Endothelial cell of umbilical vein (primary cell): Measurements from ENCODE around the gene SUPT4H1. TPM values are rescaled to one million over a fixed set of nuclear protein-coding genes. Genes with fewer than 3 reads are reported as not detected.

Source experiments
- BruUV-seq: library from RNA; stranded (reverse); fragments of 400-500 nt; replicated peaks from 2 replicates; lab custom pipeline; 2021; lab: Mats Ljungman, UMichigan
- CTCF ChIA-PET: fragments of 300-600, 350-600 bp; sonication (Branson Sonifier 250); formaldehyde crosslinking; loops from one replicate; lab custom pipeline; 2021; ENCODE audit warnings: antibody characterized with exemption, inconsistent platforms; lab: Charles Lee
- POLR2A ChIA-PET: fragments of 300-600, 350-600 bp; sonication (Branson Sonifier 250); formaldehyde crosslinking; loops from one replicate; lab custom pipeline; 2021; ENCODE audit warnings: antibody characterized with exemption, inconsistent platforms; lab: Charles Lee
- DNase-seq: peaks from one replicate; pipeline ENCODE4 v3.0.0-alpha.2; 2011; ENCODE audit warnings: low read depth, low spot score
- FAIRE-seq: peaks from 2 replicates; lab custom pipeline; 2011; peaks lifted over from hg19 to GRCh38; lab: Jason Lieb, UNC
- H2AFZ ChIP-seq: 2 replicates; pipeline ENCODE4 v1.6.0; 2012; ENCODE audit warnings: low read depth, low read length, control low read depth, inconsistent platforms
- H3K27ac ChIP-seq: 2 replicates; pipeline ENCODE4 v1.5.1; 2011; ENCODE audit warnings: low read depth, mild to moderate bottlenecking, control low read depth, low read length, moderate library complexity; ENCODE audit not compliant: insufficient read depth
- H3K27me3 ChIP-seq, 2 experiments: 2 replicates each; pipeline versions ENCODE4 v1.6.0 to v1.6.1; 2011; ENCODE audit warnings: low read length in 2 of 2, mixed read lengths in 1 of 2; ENCODE audit not compliant: control insufficient read depth in 2 of 2, insufficient read depth in 2 of 2
- H3K36me3 ChIP-seq, 2 experiments: 2 replicates in 1 of 2; 3 replicates in 1 of 2; pipeline ENCODE4 v1.5.1; 2011; ENCODE audit warnings: low read length in 2 of 2, mild to moderate bottlenecking in 1 of 2, moderate library complexity in 1 of 2; ENCODE audit not compliant: control insufficient read depth in 2 of 2, insufficient read depth in 2 of 2; ENCODE audit errors: extremely low read depth in 1 of 2
- H3K4me1 ChIP-seq: 3 replicates; pipeline ENCODE4 v1.5.1; 2011; ENCODE audit warnings: mild to moderate bottlenecking, low read length; ENCODE audit not compliant: control insufficient read depth, insufficient read depth; ENCODE audit errors: extremely low read depth
- H3K4me2 ChIP-seq: 2 replicates; pipeline ENCODE4 v1.6.1; 2011; ENCODE audit warnings: low read length, control low read depth, mixed read lengths; ENCODE audit not compliant: insufficient read depth
- H3K4me3 ChIP-seq, 3 experiments: fragments of 200-600 bp in 1 of 3; sonication (generic), shearing (Covaris generic) in 1 of 3; replicated peaks in 1 of 3; 2 replicates each; pipeline ENCODE4 v1.5.1; 2011 to 2016; ENCODE audit warnings: control low read depth in 3 of 3, low read length in 3 of 3, mild to moderate bottlenecking in 2 of 3, inconsistent platforms in 1 of 3, low read depth in 1 of 3, moderate library complexity in 1 of 3; ENCODE audit not compliant: insufficient read depth in 1 of 3
- H3K79me2 ChIP-seq: 2 replicates; pipeline ENCODE4 v1.6.0; 2012; ENCODE audit warnings: low read length, inconsistent platforms; ENCODE audit not compliant: control insufficient read depth, insufficient read depth
- H3K9ac ChIP-seq: replicated peaks from 2 replicates; pipeline ENCODE3; 2011; ENCODE audit warnings: low read length, control low read depth; ENCODE audit not compliant: insufficient read depth; ENCODE audit errors: extremely low read depth
- H3K9me1 ChIP-seq: replicated peaks from 3 replicates; pipeline ENCODE4 v1.6.0; 2011; ENCODE audit warnings: mild to moderate bottlenecking, low read length; ENCODE audit not compliant: control insufficient read depth, insufficient read depth; ENCODE audit errors: extremely low read depth
- H3K9me3 ChIP-seq: replicated peaks from 2 replicates; pipeline ENCODE4 v1.5.1; 2012; ENCODE audit warnings: low read length, inconsistent platforms; ENCODE audit not compliant: control insufficient read depth, insufficient read depth
- H4K20me1 ChIP-seq: replicated peaks from 2 replicates; pipeline ENCODE3; 2011; ENCODE audit warnings: mild to moderate bottlenecking, low read length; ENCODE audit not compliant: control insufficient read depth, insufficient read depth; ENCODE audit errors: extremely low read depth
- EZH2 ChIP-seq: IDR thresholded peaks from 2 replicates; pipeline ENCODE4 v1.6.1; 2012; ENCODE audit warnings: borderline replicate concordance, low read depth, mild to moderate bottlenecking, moderate library complexity, low read length, inconsistent platforms; ENCODE audit not compliant: severe bottlenecking
- FOS ChIP-seq: IDR thresholded peaks from 2 replicates; pipeline ENCODE4 v1.6.1; 2011; ENCODE audit warnings: mild to moderate bottlenecking, low read length, moderate library complexity, borderline replicate concordance; ENCODE audit not compliant: insufficient read depth
- GATA2 ChIP-seq: IDR thresholded peaks from 2 replicates; pipeline ENCODE4 v1.7.0; 2011; ENCODE audit warnings: low read depth, mild to moderate bottlenecking, moderate library complexity, mixed read lengths, low read length; ENCODE audit not compliant: insufficient read length, insufficient read depth
- JUN ChIP-seq: IDR thresholded peaks from 2 replicates; pipeline ENCODE4 v1.6.1; 2011; ENCODE audit warnings: borderline replicate concordance, low read depth; ENCODE audit not compliant: insufficient read length, insufficient read depth
- MYC ChIP-seq: IDR thresholded peaks from one replicate; pipeline ENCODE4 v1.6.1; 2011; ENCODE audit warnings: mild to moderate bottlenecking, low read depth, low read length
- POLR2A ChIP-seq: IDR thresholded peaks from 2 replicates; pipeline ENCODE4 v1.6.1; 2012; ENCODE audit warnings: low read depth, mild to moderate bottlenecking, control low read depth, low read length
- POLR2AphosphoS5 ChIP-seq: IDR thresholded peaks from 2 replicates; pipeline ENCODE4 v1.6.1; 2012; ENCODE audit warnings: low read depth, mild to moderate bottlenecking, control low read depth, low read length, moderate library complexity; ENCODE audit not compliant: insufficient read depth
- dilution Hi-C: fragments of 300-500 bp; cut with MboI; formaldehyde crosslinking; loops from one replicate; pipeline ENCODE4 v1.15.0; 2019; ENCODE audit warnings: low sequenced_read_pairs; ENCODE audit not compliant: extremely low pct_ligation_motif_present
- intact Hi-C: fragments of 100-400 bp; cut with micrococcal nuclease; formaldehyde crosslinking; loops from one replicate; pipeline ENCODE4 v1.10.0; 2022
- polyA plus RNA-seq, 4 experiments: library from polyadenylated mRNA; depleted of rRNA in 3 of 4; stranded (reverse) in 3 of 4; unstranded in 1 of 4; fragments of >200 nt; gene quantifications; 2 replicates each; pipeline versions ENCODE4 v1.2.1 to v1.2.3, GENCODE V29; 2011 to 2012; ENCODE audit warnings: missing spikeins in 1 of 4
- total RNA-seq: library from RNA; stranded (reverse); gene quantifications from 2 replicates; pipeline ENCODE4 v1.2.3, GENCODE V29; 2021
- TF ChIP-seq, protein P1 (sequence below): IDR thresholded peaks from 2 replicates; pipeline ENCODE4 v1.6.1; 2011; ENCODE audit not compliant: insufficient read depth, insufficient read length
- TF ChIP-seq, protein P2 (sequence below), 2 donors: IDR thresholded peaks; 1 replicate in 1 of 2; 2 replicates in 1 of 2; pipeline ENCODE4 v1.5.1; 2011; ENCODE audit warnings: low read length in 2 of 2, mild to moderate bottlenecking in 2 of 2, moderate library complexity in 2 of 2, control low read depth in 1 of 2, inconsistent platforms in 1 of 2, low read depth in 1 of 2; ENCODE audit not compliant: insufficient read depth in 1 of 2; ENCODE audit errors: extremely low read depth in 1 of 2

The SUPT4H1 gene
- total and polyA plus RNA-seq, 2 donors (not counting 3 experiments of a cell fraction or from before 2014, with no cell fraction given): 77.5 to 154 TPM

DNA sequence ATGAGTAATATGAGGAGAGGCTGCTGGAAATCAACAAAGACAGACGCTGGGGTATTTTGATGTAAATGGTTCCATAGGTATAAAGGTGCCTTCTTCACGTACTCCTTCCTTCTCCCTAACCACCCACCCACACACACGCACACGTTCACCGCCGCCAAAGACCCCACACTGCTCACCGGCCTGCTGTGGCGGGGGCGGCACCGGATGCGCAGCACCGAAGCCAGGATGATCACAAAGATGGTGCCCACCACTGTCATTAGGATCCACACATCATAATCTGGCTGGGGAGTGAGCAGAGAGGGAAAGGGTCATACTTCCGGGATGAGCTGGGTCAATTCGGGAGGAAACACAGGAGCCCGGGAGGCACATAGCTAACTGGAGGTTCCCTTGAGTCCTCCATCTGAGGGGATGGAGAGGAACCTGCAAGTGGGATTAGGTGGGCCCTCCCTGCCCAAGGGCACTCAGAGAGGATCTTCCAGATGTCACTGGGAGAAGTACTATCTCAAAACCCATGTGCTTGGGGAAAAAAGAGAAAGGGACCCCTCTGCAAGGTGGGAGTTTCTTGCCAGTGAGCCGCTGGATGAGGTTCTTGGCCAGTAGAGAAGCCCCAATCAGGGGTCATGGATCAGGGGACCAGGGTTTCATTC is 10.5 kb upstream of the SUPT4H1 start:
- Histone ChIP-seq H3K36me3 (no peaks in the 10 kb centered on the region), H3K4me2 (no peak overlapping the region), H3K9me1 (no peaks in the 10 kb centered on the region), H4K20me1 (no peaks in the 10 kb centered on the region), H3K27ac (no peak overlapping the region), H3K79me2 (no peaks in the 10 kb centered on the region), H3K4me1 (no peaks in the 10 kb centered on the region), H3K9ac (no peak overlapping the region), H2AFZ (no peak overlapping the region), H3K4me3 (no peak overlapping the region), H3K27me3 (peaks cover 0 to 6% of the 10 kb centered on the region in 2 experiments), H3K9me3 (no peaks in the 10 kb centered on the region)
- BruUV-seq: no TSS peak
- POLR2A ChIA-PET: no interaction called here
- CTCF ChIA-PET: interaction anchor here (0.8 to 2.1 kb wide), 4 partner anchors 8 to 55 kb away, joined by 3 to 6 read pairs (median 4); partner anchors contain the start of gene SUPT4H1
- dilution Hi-C loops (no loop called here), intact Hi-C loops (no loop called here)
- TF ChIP-seq, protein P1, sequence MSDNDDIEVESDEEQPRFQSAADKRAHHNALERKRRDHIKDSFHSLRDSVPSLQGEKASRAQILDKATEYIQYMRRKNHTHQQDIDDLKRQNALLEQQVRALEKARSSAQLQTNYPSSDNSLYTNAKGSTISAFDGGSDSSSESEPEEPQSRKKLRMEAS: no peak
- TF ChIP-seq MYC (no peak), POLR2A (no peak), POLR2AphosphoS5 (no peak), JUN (no peak), GATA2 (no peak), EZH2 (no peak), FOS (no peak)
- TF ChIP-seq, protein P2, sequence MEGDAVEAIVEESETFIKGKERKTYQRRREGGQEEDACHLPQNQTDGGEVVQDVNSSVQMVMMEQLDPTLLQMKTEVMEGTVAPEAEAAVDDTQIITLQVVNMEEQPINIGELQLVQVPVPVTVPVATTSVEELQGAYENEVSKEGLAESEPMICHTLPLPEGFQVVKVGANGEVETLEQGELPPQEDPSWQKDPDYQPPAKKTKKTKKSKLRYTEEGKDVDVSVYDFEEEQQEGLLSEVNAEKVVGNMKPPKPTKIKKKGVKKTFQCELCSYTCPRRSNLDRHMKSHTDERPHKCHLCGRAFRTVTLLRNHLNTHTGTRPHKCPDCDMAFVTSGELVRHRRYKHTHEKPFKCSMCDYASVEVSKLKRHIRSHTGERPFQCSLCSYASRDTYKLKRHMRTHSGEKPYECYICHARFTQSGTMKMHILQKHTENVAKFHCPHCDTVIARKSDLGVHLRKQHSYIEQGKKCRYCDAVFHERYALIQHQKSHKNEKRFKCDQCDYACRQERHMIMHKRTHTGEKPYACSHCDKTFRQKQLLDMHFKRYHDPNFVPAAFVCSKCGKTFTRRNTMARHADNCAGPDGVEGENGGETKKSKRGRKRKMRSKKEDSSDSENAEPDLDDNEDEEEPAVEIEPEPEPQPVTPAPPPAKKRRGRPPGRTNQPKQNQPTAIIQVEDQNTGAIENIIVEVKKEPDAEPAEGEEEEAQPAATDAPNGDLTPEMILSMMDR (IDR thresholded peaks at IDR 0.05; ENCODE audit: extremely low read depth in 1 of 2, insufficient read depth in 1 of 2, low read depth in 1 of 2, low read length in 2 of 2): no peak
- DNase-seq (no peak), FAIRE-seq (no peak)
